K562 (cell line): ENCODE measurements around the gene VWA7.

Source experiments
- CTCF ChIP-seq, 3 experiments: IDR thresholded peaks in 2 of 3; conservative IDR thresholded peaks in 1 of 3; 2 replicates each; pipeline ENCODE4 v1.5.1; 2011 to 2012; ENCODE audit warnings: low read length in 3 of 3, mild to moderate bottlenecking in 3 of 3, control low read depth in 2 of 3, improper control_type of control experiment in 1 of 3, inconsistent platforms in 1 of 3, low read depth in 1 of 3, mixed read lengths in 1 of 3, moderate library complexity in 1 of 3; ENCODE audit not compliant: insufficient read depth in 2 of 3
- DEAF1 ChIP-seq: fragments of 450-650 bp; formaldehyde crosslinking; IDR thresholded peaks from 2 replicates; pipeline ENCODE4 v1.4.0; 2020; ENCODE audit warnings: mild to moderate bottlenecking, moderate library complexity
- GABPA ChIP-seq: fragments of 200-800 bp; sonication (Bioruptor generic); conservative IDR thresholded peaks from 2 replicates; pipeline ENCODE4 v1.6.1; 2016; ENCODE audit warnings: low read depth, missing genetic modification characterization, missing compliant biosample characterization
- HMG20B ChIP-seq: fragments of 250-450 bp; sonication (Bioruptor Pico); IDR thresholded peaks from 2 replicates; pipeline ENCODE4 v1.5.0; 2021; ENCODE audit warnings: mild to moderate bottlenecking
- MYC ChIP-seq, 2 experiments: fragments of 250-450 bp in 1 of 2; sonication (Bioruptor Pico) in 1 of 2; IDR thresholded peaks; 2 replicates each; pipeline versions ENCODE4 v1.5.1 to v1.6.1; 2012 to 2021; ENCODE audit warnings: low read depth in 2 of 2, borderline replicate concordance in 1 of 2, improper control_type of control experiment in 1 of 2, low read length in 1 of 2, mild to moderate bottlenecking in 1 of 2, moderate library complexity in 1 of 2
- NRF1 ChIP-seq, 2 experiments: fragments of 450-650 bp; IDR thresholded peaks in 1 of 2; conservative IDR thresholded peaks in 1 of 2; 2 replicates each; pipeline ENCODE4 v1.6.1; 2014; ENCODE audit warnings: mild to moderate bottlenecking in 2 of 2
- POLR2AphosphoS5 ChIP-seq: IDR thresholded peaks from 2 replicates; pipeline ENCODE4 v1.6.1; 2011; ENCODE audit warnings: mild to moderate bottlenecking, low read depth, low read length, moderate library complexity; ENCODE audit not compliant: control insufficient read depth, insufficient read depth
- USF1 ChIP-seq: sonication (generic); formaldehyde crosslinking; IDR thresholded peaks from 2 replicates; pipeline ENCODE4 v1.9.0; 2022; ENCODE audit warnings: mild to moderate bottlenecking, missing genetic modification reagents
- ZNF263 ChIP-seq: sonication (generic); formaldehyde crosslinking; IDR thresholded peaks from 2 replicates; pipeline ENCODE4 v1.8.0; 2022; ENCODE audit warnings: mild to moderate bottlenecking, missing genetic modification reagents, borderline replicate concordance

GRCh38 chr6:31736021-31736767, 40.9 kb downstream of the VWA7 start, which contains the start of gene CLIC1:
- TF ChIP-seq GABPA (tag), result no peak
- no peak; a peak in 1 of 6 replicates for TF ChIP-seq CTCF (IDR thresholded peaks at IDR 0.05 in 2 of 3, conservative IDR thresholded peaks at IDR 0.05 in 1 of 3; ENCODE audit: insufficient read depth in 2 of 3, low read depth in 1 of 3, low read length in 3 of 3)
- peak; percentile 39 to 54; a peak in 3 of 4 replicates for TF ChIP-seq NRF1 (conservative IDR thresholded peaks at IDR 0.05 in 1 of 2, IDR thresholded peaks at IDR 0.05 in 1 of 2)
- no peak for TF ChIP-seq POLR2AphosphoS5
- TF ChIP-seq ZNF263 (CRISPR knock-in tag), result no peak
- no peak for TF ChIP-seq DEAF1 (CRISPR knock-in tag)
- no peak for TF ChIP-seq HMG20B
- 0 out of 2 replicates have a peak, but pooled peaks have one; percentile 19 for TF ChIP-seq USF1 (CRISPR knock-in tag)
- TF ChIP-seq MYC (IDR thresholded peaks at IDR 0.05; ENCODE audit: low read depth, low read length), result peak; percentile 72
- peak; percentile 35; the same call in 1 of the 2 replicates for TF ChIP-seq MYC (CRISPR knock-in tag; IDR thresholded peaks at IDR 0.05; ENCODE audit: borderline replicate concordance, low read depth)
